ENCODE measurements around the gene CYP26B1. TPM values are rescaled to one million over a fixed set of nuclear protein-coding genes. Genes with fewer than 3 reads are reported as not detected.

The CYP26B1 gene, protein sequence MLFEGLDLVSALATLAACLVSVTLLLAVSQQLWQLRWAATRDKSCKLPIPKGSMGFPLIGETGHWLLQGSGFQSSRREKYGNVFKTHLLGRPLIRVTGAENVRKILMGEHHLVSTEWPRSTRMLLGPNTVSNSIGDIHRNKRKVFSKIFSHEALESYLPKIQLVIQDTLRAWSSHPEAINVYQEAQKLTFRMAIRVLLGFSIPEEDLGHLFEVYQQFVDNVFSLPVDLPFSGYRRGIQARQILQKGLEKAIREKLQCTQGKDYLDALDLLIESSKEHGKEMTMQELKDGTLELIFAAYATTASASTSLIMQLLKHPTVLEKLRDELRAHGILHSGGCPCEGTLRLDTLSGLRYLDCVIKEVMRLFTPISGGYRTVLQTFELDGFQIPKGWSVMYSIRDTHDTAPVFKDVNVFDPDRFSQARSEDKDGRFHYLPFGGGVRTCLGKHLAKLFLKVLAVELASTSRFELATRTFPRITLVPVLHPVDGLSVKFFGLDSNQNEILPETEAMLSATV
- not detected in 2 replicates for total RNA-seq

- peak; percentile 53 for DNase-seq
- H3K27ac Mint-ChIP-seq, result peak within 1 kb of the TSS; percentile 84
- peak within 1 kb of the TSS; percentile 76 for H3K4me3 Mint-ChIP-seq
- peaks cover 62% of the 10 kb centered on the region for H3K27me3 Mint-ChIP-seq
- H3K4me1 Mint-ChIP-seq, result peaks cover 21% of the 10 kb centered on the region
- H3K9me3 Mint-ChIP-seq, result peaks cover 6% of the 10 kb centered on the region
- H3K36me3 Mint-ChIP-seq (ENCODE audit: low read depth), result peaks cover 9% of the 10 kb centered on the region
- intact Hi-C loops (cut with micrococcal nuclease), result loop anchor here (5.0 kb wide), 1 partner anchor 1240 kb away; no protein-coding TSS in a partner anchor
These were observed at the start of gene CYP26B1 for GRCh38 chr2:72147303-72147971. Gene CYP26B1 (minus strand): TSS chr2:72147862. CDS start chr2:72147834, 28 bp downstream.

DNA sequence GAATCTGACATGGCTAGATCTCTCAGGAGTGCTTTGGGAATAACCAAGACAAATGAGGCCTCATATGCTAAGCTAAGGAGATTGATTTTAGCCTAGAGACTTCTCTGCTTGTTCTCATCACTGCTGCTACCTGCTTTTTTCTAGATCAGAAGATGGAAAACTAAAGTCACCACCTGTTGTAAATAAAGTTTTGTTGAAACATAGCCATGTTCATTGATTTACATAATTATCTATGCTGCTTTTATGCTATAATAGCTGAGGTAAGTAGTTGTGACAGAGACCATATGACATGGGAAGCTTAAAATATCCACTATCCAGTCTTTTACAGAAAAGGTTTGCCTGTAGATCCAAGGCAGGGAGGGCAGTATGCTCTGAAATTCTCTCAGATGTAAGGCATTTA lies 46.1 kb upstream of the CYP26B1 start:
- Mint-ChIP-seq H3K4me1 (no peaks in the 10 kb centered on the region), H3K27ac (no peak overlapping the region), H3K27me3 (no peaks in the 10 kb centered on the region), H3K4me3 (no peak overlapping the region), H3K36me3 (ENCODE audit: low read depth) (no peaks in the 10 kb centered on the region), H3K9me3 (no peaks in the 10 kb centered on the region)
- intact Hi-C loops (cut with micrococcal nuclease), result no loop called here
- DNase-seq, result no peak

- Mint-ChIP-seq H3K9me3 (no peaks in the 10 kb centered on the region), H3K4me1 (no peaks in the 10 kb centered on the region), H3K4me3 (no peak overlapping the region), H3K27ac (no peak overlapping the region), H3K36me3 (ENCODE audit: low read depth) (no peaks in the 10 kb centered on the region), H3K27me3 (no peaks in the 10 kb centered on the region)
- DNase-seq, result no peak
- intact Hi-C loops (cut with micrococcal nuclease), result no loop called here
These were observed 43.8 kb upstream of the CYP26B1 start for GRCh38 chr2:72191441-72191840.

DNA sequence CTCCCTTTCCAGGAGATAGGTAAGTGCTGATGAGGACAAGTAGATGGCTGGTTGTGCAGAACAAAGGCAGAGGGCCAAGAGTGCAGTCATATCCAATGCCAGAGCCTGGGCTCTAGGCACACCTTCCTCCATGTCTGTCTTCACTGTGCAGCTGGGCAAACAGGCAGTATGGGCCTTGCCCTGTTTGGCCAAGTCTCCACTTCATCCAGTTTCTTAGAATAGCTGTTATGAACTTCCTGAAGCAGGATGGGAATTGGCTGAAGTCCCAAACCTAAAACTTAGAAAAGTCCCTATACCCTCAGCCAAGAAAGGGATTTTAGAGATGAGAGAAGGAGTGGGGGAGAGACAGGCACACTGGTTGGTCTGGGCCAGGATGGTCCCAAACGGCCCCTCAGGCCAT lies 37.5 kb upstream of the CYP26B1 start:
- no peaks in the 10 kb centered on the region for H3K36me3 Mint-ChIP-seq (ENCODE audit: low read depth)
- H3K4me3 Mint-ChIP-seq, result no peak overlapping the region
- H3K27me3 Mint-ChIP-seq, result no peaks in the 10 kb centered on the region
- DNase-seq, result no peak
- no peaks in the 10 kb centered on the region for H3K4me1 Mint-ChIP-seq
- H3K9me3 Mint-ChIP-seq, result no peaks in the 10 kb centered on the region
- H3K27ac Mint-ChIP-seq, result no peak overlapping the region
- intact Hi-C loops (cut with micrococcal nuclease), result no loop called here

DNA sequence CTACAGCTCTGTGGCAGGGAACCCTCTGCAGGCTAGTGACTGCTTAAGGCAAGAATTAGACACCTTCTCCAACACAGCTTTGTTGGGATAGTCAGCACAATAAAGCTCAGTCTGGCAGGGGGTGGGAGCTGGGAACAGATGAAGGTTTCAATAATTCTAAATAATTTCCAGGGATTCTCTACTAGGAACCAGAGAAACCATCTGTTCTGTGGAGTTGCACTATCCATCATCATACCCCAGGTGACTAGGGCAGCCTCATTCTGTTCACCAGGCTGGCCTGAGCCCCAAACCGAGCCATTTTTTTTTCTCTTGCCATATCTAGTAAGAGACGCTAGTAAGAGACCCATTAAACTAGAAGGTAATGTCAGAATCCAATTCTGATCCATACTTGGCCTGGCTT lies 35.8 kb upstream of the CYP26B1 start:
- intact Hi-C loops (cut with micrococcal nuclease), result no loop called here
- no peak overlapping the region for H3K4me3 Mint-ChIP-seq

GRCh38 chr2:72183016-72183415 lies 35.4 kb upstream of the CYP26B1 start:
- Mint-ChIP-seq H3K9me3 (no peaks in the 10 kb centered on the region), H3K36me3 (ENCODE audit: low read depth) (no peaks in the 10 kb centered on the region), H3K27me3 (no peaks in the 10 kb centered on the region), H3K27ac (no peak overlapping the region), H3K4me3 (no peak overlapping the region), H3K4me1 (no peaks in the 10 kb centered on the region)
- intact Hi-C loops (cut with micrococcal nuclease), result no loop called here
- no peak for DNase-seq

More for the DNA sequence above, 35.8 kb upstream of the CYP26B1 start:
- H3K4me1 Mint-ChIP-seq, result no peaks in the 10 kb centered on the region
- no peak overlapping the region for H3K27ac Mint-ChIP-seq
- no peaks in the 10 kb centered on the region for H3K9me3 Mint-ChIP-seq
- DNase-seq, result peak; percentile 27
- H3K36me3 Mint-ChIP-seq (ENCODE audit: low read depth), result no peaks in the 10 kb centered on the region
- no peaks in the 10 kb centered on the region for H3K27me3 Mint-ChIP-seq

- no peak overlapping the region for H3K27ac Mint-ChIP-seq
- H3K36me3 Mint-ChIP-seq (ENCODE audit: low read depth), result no peaks in the 10 kb centered on the region
- intact Hi-C loops (cut with micrococcal nuclease), result no loop called here
- no peak for DNase-seq
- no peaks in the 10 kb centered on the region for H3K27me3 Mint-ChIP-seq
- no peaks in the 10 kb centered on the region for H3K9me3 Mint-ChIP-seq
- no peaks in the 10 kb centered on the region for H3K4me1 Mint-ChIP-seq
- no peak overlapping the region for H3K4me3 Mint-ChIP-seq
These were observed 34.9 kb upstream of the CYP26B1 start for GRCh38 chr2:72182547-72182946.

- H3K36me3 Mint-ChIP-seq (ENCODE audit: low read depth), result no peaks in the 10 kb centered on the region
- H3K4me1 Mint-ChIP-seq, result no peaks in the 10 kb centered on the region
- H3K27me3 Mint-ChIP-seq, result no peaks in the 10 kb centered on the region
- intact Hi-C loops (cut with micrococcal nuclease), result no loop called here
- peak; percentile 19 for DNase-seq
- no peaks in the 10 kb centered on the region for H3K9me3 Mint-ChIP-seq
- H3K4me3 Mint-ChIP-seq, result no peak overlapping the region
- no peak overlapping the region for H3K27ac Mint-ChIP-seq
These were observed 34.0 kb upstream of the CYP26B1 start for GRCh38 chr2:72181616-72182015.

GRCh38 chr2:72180351-72180750 lies 32.7 kb upstream of the CYP26B1 start:
- no peak for DNase-seq
- Mint-ChIP-seq H3K4me3 (no peak overlapping the region), H3K4me1 (no peaks in the 10 kb centered on the region), H3K9me3 (no peaks in the 10 kb centered on the region), H3K36me3 (ENCODE audit: low read depth) (no peaks in the 10 kb centered on the region), H3K27ac (no peak overlapping the region), H3K27me3 (no peaks in the 10 kb centered on the region)
- intact Hi-C loops (cut with micrococcal nuclease), result no loop called here

DNA sequence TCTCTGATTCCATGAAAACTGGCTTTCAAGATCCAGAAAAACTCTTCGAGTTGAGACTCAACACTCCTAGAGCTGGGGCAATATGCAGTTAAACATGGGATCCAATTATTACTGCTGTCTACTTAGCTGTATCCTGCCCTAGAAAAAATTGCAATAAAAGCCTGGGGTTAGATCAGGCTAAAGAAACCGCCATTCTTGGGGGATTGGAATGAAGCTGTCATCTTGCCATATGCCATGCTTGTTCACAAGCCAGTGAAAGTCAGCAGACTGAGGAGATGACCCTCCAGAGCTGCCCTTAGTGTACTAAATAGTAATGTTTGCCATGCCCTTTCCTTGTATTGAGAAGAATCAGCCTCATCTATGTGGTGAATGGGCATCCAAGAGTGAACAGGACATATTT lies 30.9 kb upstream of the CYP26B1 start:
- Mint-ChIP-seq H3K36me3 (ENCODE audit: low read depth) (no peaks in the 10 kb centered on the region), H3K9me3 (no peaks in the 10 kb centered on the region), H3K4me3 (no peak overlapping the region), H3K27me3 (no peaks in the 10 kb centered on the region), H3K4me1 (no peaks in the 10 kb centered on the region), H3K27ac (no peak overlapping the region)
- peak; percentile 21 for DNase-seq
- intact Hi-C loops (cut with micrococcal nuclease), result no loop called here

DNA sequence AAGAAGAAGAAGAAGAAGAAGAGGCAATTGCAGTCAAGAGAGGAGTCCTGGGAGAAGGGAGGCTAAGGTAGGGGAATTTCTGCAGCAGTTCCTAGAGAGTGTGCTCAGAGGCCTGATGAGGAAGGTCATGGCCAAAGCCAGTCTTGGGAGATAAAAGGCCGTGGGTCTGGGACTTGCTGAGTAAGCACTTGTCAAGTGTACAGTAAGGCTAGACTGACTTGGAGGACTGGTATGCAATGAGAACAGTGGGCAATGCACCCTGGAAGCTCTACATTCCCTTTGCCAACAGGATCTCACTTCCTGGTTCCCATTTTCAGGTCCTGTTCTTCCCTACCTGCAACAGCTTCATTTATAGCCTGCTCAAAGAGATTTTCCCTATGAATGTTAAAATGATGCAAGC lies 28.6 kb upstream of the CYP26B1 start:
- intact Hi-C loops (cut with micrococcal nuclease), result no loop called here
- H3K36me3 Mint-ChIP-seq (ENCODE audit: low read depth), result no peaks in the 10 kb centered on the region
- no peaks in the 10 kb centered on the region for H3K9me3 Mint-ChIP-seq
- no peaks in the 10 kb centered on the region for H3K27me3 Mint-ChIP-seq
- no peaks in the 10 kb centered on the region for H3K4me1 Mint-ChIP-seq
- H3K4me3 Mint-ChIP-seq, result no peak overlapping the region
- H3K27ac Mint-ChIP-seq, result no peak overlapping the region
- peak; percentile 24 for DNase-seq

- no peaks in the 10 kb centered on the region for H3K4me1 Mint-ChIP-seq
- no peaks in the 10 kb centered on the region for H3K36me3 Mint-ChIP-seq (ENCODE audit: low read depth)
- no peaks in the 10 kb centered on the region for H3K27me3 Mint-ChIP-seq
- H3K9me3 Mint-ChIP-seq, result no peaks in the 10 kb centered on the region
- DNase-seq, result no peak
- no peak overlapping the region for H3K27ac Mint-ChIP-seq
- H3K4me3 Mint-ChIP-seq, result no peak overlapping the region
- intact Hi-C loops (cut with micrococcal nuclease), result no loop called here
These were observed 28.0 kb upstream of the CYP26B1 start for GRCh38 chr2:72175636-72176035.

DNA sequence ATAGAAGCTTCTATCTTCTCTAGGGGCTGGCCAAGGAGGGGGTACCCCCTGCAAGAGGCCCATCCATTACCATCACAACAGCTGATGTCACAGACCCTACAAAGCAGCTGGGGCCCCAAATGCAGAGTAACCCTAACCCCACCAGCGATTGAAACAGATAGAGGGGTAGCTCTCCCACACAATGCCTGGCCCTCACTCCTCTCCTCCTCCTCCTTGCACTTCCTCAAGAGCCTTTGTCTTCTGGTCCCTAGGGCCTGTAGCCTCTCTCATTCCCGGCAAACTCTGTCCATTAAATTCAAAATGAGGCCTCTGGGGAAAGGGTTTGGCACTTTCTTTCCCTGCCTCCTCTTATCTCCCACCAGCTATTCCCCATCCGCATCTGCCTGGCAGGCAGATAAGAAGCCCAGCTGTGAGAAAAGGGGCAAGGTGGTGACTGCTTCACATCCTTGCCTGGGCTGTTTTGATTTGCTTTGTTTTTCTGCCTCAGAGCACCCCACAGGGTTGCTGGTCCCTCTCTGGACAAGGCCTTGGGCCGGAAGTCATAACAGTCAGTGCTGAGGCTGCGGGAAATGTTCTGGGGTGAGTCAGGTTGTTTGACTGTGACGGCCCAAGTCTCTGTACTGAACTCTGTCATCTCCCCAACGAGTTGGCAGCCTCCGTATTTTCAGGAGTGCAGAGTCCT lies 26.1 kb upstream of the CYP26B1 start:
- intact Hi-C loops (cut with micrococcal nuclease), result no loop called here
- H3K9me3 Mint-ChIP-seq, result no peaks in the 10 kb centered on the region
- H3K27ac Mint-ChIP-seq, result no peak overlapping the region
- no peak overlapping the region for H3K4me3 Mint-ChIP-seq
- DNase-seq, result peak; percentile 47
- H3K36me3 Mint-ChIP-seq (ENCODE audit: low read depth), result no peaks in the 10 kb centered on the region
- H3K4me1 Mint-ChIP-seq, result no peaks in the 10 kb centered on the region
- no peaks in the 10 kb centered on the region for H3K27me3 Mint-ChIP-seq

DNA sequence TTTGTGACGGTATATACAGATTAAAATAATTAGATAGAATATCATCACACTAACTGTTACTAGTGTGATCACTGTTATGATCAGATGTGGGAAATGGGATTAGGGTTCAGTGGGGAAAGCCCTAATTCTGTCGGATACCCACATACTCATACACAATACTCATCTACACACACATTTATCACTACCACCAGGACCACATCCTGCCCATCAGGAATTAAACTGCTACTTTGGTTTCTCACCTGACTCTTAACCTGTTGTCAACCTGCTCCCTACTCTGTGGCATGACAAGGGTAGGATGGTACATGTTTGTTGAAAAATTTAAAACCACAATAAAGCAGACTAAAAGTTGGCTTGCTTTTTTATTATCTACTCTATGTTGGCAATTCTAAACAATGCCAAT lies 24.8 kb upstream of the CYP26B1 start:
- intact Hi-C loops (cut with micrococcal nuclease), result no loop called here
- Mint-ChIP-seq H3K27ac (no peak overlapping the region), H3K36me3 (ENCODE audit: low read depth) (no peaks in the 10 kb centered on the region), H3K4me1 (no peaks in the 10 kb centered on the region), H3K9me3 (no peaks in the 10 kb centered on the region), H3K27me3 (peaks cover 1% of the 10 kb centered on the region), H3K4me3 (no peak overlapping the region)
- DNase-seq, result no peak

All from activated CD4-positive, alpha-beta T cell treated with anti-CD3 and anti-CD28 coated beads, Interleukin-2, amount 10 ng/mL, durations not matched to agents 24 days and 14 days (primary cell).